DND-41 (cell line): ENCODE measurements around the gene RASGRP3.

Source experiments
- ATAC-seq: fragments of 200-7000 bp; cut with Tn5 transposase; 3 replicates; pipeline ENCODE4 v1.9.1; 2021; ENCODE audit warnings: low read depth; ENCODE audit not compliant: insufficient read depth
- DNase-seq: peaks from one replicate; pipeline ENCODE4 v3.0.0-alpha.2; 2020
- H2AFZ ChIP-seq: 2 replicates; pipeline ENCODE4 v1.6.0; 2012; ENCODE audit warnings: low read depth, low read length
- H3K27ac ChIP-seq: 2 replicates; pipeline ENCODE4 v1.5.1; 2012; ENCODE audit warnings: low read length, inconsistent platforms
- H3K27me3 ChIP-seq: fragments of 200-600 bp; sonication (generic); 2 replicates; pipeline ENCODE4 v1.6.0; 2012; ENCODE audit warnings: low read length, mild to moderate bottlenecking, inconsistent platforms; ENCODE audit not compliant: insufficient read depth, poor library complexity
- H3K36me3 ChIP-seq: 2 replicates; pipeline ENCODE4 v1.5.1; 2012; ENCODE audit warnings: low read length, inconsistent platforms; ENCODE audit not compliant: insufficient read depth
- H3K4me1 ChIP-seq: 2 replicates; pipeline ENCODE4 v1.5.1; 2012; ENCODE audit warnings: mild to moderate bottlenecking, low read length; ENCODE audit not compliant: insufficient read depth
- H3K4me2 ChIP-seq: 2 replicates; pipeline ENCODE4 v1.6.0; 2012; ENCODE audit warnings: mild to moderate bottlenecking, moderate library complexity, low read length, inconsistent platforms; ENCODE audit not compliant: insufficient read depth
- H3K4me3 ChIP-seq, 2 experiments: fragments of 200-600 bp in 1 of 2; shearing (Covaris generic) in 1 of 2; 2 replicates each; pipeline ENCODE4 v1.5.1; 2012 to 2016; ENCODE audit warnings: inconsistent platforms in 2 of 2, low read length in 2 of 2, mild to moderate bottlenecking in 2 of 2, low read depth in 1 of 2, moderate library complexity in 1 of 2
- H3K79me2 ChIP-seq: 2 replicates; pipeline ENCODE4 v1.6.0; 2012; ENCODE audit warnings: low read length, inconsistent platforms; ENCODE audit not compliant: insufficient read depth
- H3K9ac ChIP-seq: 2 replicates; pipeline ENCODE4 v1.6.0; 2012; ENCODE audit warnings: low read depth, mild to moderate bottlenecking, inconsistent platforms, low read length, moderate library complexity
- H3K9me3 ChIP-seq: 2 replicates; pipeline ENCODE4 v1.5.1; 2012; ENCODE audit warnings: low read length, moderate library complexity, mild to moderate bottlenecking, inconsistent platforms; ENCODE audit not compliant: insufficient read depth, severe bottlenecking
- H4K20me1 ChIP-seq: 2 replicates; pipeline ENCODE4 v1.6.0; 2012; ENCODE audit warnings: low read length; ENCODE audit not compliant: insufficient read depth
- EZH2 ChIP-seq: IDR thresholded peaks from 3 replicates; pipeline ENCODE4 v1.6.1; 2012; ENCODE audit warnings: borderline replicate concordance, low read depth, mild to moderate bottlenecking, moderate library complexity, low read length, inconsistent platforms; ENCODE audit not compliant: severe bottlenecking
- TF ChIP-seq, protein P1 (sequence below): IDR thresholded peaks from 2 replicates; pipeline ENCODE4 v1.5.1; 2012; ENCODE audit warnings: borderline replicate concordance, low read length, moderate library complexity, mild to moderate bottlenecking; ENCODE audit not compliant: poor library complexity, severe bottlenecking; ENCODE audit errors: extremely low read depth

The RASGRP3 gene

DNA sequence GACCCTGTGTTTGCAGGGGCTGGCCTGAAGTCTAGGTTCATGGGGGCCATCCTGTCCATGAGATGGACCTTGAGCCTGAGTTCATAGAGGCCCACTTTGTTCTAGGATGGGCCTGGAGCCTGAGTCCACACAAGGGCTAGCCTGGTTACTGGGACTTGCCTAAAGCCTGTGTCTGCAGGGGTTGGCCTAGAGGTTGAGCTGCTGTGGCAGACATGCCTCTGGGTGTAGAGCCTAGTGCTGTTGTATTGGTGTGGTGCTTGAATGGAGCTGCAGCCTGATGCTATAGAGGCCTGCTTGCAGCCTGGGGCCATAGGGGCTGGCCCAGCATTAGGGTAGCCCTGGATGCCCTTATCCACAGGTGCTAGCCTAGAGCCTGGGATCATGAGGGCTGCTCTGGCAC is 23.9 kb upstream of the RASGRP3 start:
- TF ChIP-seq EZH2 = no peak
- TF ChIP-seq, protein P1, sequence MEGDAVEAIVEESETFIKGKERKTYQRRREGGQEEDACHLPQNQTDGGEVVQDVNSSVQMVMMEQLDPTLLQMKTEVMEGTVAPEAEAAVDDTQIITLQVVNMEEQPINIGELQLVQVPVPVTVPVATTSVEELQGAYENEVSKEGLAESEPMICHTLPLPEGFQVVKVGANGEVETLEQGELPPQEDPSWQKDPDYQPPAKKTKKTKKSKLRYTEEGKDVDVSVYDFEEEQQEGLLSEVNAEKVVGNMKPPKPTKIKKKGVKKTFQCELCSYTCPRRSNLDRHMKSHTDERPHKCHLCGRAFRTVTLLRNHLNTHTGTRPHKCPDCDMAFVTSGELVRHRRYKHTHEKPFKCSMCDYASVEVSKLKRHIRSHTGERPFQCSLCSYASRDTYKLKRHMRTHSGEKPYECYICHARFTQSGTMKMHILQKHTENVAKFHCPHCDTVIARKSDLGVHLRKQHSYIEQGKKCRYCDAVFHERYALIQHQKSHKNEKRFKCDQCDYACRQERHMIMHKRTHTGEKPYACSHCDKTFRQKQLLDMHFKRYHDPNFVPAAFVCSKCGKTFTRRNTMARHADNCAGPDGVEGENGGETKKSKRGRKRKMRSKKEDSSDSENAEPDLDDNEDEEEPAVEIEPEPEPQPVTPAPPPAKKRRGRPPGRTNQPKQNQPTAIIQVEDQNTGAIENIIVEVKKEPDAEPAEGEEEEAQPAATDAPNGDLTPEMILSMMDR = no peak
- Histone ChIP-seq H3K27me3 (no peaks in the 10 kb centered on the region), H3K4me1 (no peaks in the 10 kb centered on the region), H3K4me2 (no peak overlapping the region), H2AFZ (no peak overlapping the region), H3K36me3 (no peaks in the 10 kb centered on the region), H3K4me3 (no peak overlapping the region), H3K27ac (no peak overlapping the region), H3K9ac (no peak overlapping the region), H4K20me1 (no peaks in the 10 kb centered on the region), H3K9me3 (peaks cover 2% of the 10 kb centered on the region), H3K79me2 (no peaks in the 10 kb centered on the region)
- DNase-seq = no peak
- ATAC-seq = no peak

DNA sequence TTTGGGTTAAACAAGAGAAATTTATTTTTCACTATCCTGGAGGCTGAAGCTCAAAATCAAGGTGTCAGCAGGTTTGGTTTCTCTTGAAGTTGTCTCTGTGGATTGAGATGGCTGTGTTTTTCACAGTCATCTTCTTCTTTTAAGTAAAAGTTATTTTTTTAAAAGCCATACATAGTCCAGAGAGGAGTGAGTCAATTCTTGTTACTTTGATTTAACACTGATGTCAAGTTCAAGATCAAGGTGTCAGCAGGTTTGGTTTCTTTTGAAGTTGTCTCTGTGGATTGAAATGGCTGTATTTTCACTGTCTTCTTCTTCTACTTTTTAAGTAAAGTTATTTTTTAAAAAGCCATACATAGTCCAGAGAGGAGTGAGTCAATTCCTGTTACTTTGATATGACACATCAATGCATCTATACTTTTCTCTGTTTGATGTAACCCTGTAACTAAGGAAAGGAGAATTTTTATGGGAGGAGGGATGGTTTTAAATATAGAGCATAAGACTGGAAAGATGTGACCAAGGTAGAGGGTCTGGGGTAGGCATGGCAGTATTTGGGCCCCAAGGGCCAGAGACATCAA is 22.5 kb upstream of the RASGRP3 start:
- H3K27me3 ChIP-seq = no peaks in the 10 kb centered on the region
- no peak overlapping the region for H3K27ac ChIP-seq
- H3K36me3 ChIP-seq = no peaks in the 10 kb centered on the region
- H3K4me2 ChIP-seq = no peak overlapping the region
- no peaks in the 10 kb centered on the region for H3K4me1 ChIP-seq
- no peak overlapping the region for H3K9ac ChIP-seq
- DNase-seq = no peak
- no peaks in the 10 kb centered on the region for H3K79me2 ChIP-seq
- no peak for TF ChIP-seq EZH2
- TF ChIP-seq, protein P1 = no peak
- H3K9me3 ChIP-seq = peaks cover 2% of the 10 kb centered on the region
- ATAC-seq = no peak
- H2AFZ ChIP-seq = no peak overlapping the region
- H3K4me3 ChIP-seq = no peak overlapping the region
- H4K20me1 ChIP-seq = no peaks in the 10 kb centered on the region

DNA sequence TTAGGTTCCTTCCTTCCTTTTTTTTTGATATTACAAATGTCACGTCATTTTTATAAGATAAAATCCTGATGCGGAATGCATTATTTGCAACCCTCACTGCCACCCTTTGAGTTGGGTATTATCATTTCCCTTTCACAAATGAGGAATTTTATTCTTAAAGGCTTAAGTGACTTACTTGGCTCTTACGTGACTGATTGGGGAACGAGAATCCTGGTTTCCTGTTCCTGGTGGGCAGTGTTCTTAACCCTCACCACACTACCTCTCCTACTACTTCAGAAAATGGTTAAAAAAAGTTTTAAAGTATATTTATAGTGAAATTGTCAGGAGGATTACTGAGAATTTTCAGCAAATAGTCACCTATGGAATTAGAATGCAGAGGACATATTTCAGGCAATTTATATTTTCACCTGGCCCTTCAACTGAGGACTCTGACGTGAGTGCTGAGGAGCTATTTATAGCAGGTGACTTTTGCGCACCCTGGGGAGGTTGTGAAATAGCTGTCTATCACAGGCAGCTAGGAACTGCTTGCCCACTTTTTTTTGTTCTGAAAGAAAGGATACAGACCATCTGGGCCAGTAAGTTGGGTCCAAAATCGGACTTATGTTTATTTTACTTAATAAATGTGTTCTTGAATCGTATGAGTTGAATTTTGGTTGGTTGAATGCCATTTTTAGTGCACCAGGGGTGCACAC is 18.7 kb upstream of the RASGRP3 start:
- no peaks in the 10 kb centered on the region for H3K27me3 ChIP-seq
- H3K9ac ChIP-seq = no peak overlapping the region
- H3K9me3 ChIP-seq = no peaks in the 10 kb centered on the region
- H3K79me2 ChIP-seq = no peaks in the 10 kb centered on the region
- H2AFZ ChIP-seq = no peak overlapping the region
- no peak for TF ChIP-seq EZH2
- TF ChIP-seq, protein P1 = no peak
- no peak overlapping the region for H3K4me3 ChIP-seq
- H3K4me2 ChIP-seq = no peak overlapping the region
- no peak overlapping the region for H3K27ac ChIP-seq
- no peak for ATAC-seq
- no peaks in the 10 kb centered on the region for H4K20me1 ChIP-seq
- no peaks in the 10 kb centered on the region for H3K4me1 ChIP-seq
- no peaks in the 10 kb centered on the region for H3K36me3 ChIP-seq
- DNase-seq = no peak
